Measurements from ENCODE around the gene TSPAN14. TPM values are rescaled to one million over a fixed set of nuclear protein-coding genes. Genes with fewer than 3 reads are reported as not detected.
A peak's percentile ranks its signal among the peaks of the same experiment; 100 is the strongest.
"Not testable (repeated sequence)": the region's sequence is repeated elsewhere in the genome, so short reads cannot be mapped to it uniquely, and the experiment has no call there.

The TSPAN14 gene
- total RNA-seq, 1 donor from 2014 or later = 31.3 TPM

- ATAC-seq (no peak), DNase-seq (ENCODE audit: low spot score) (no peak)
Measured at GRCh38 chr10:80518143-80518806, 64.2 kb downstream of the TSPAN14 start.

- peak; percentile 10 for ATAC-seq
- no peak for DNase-seq (ENCODE audit: low spot score)
Measured at GRCh38 chr10:80518807-80519360, 64.8 kb downstream of the TSPAN14 start.

- ATAC-seq = no peak
Measured at GRCh38 chr10:80519936-80520650, 66.0 kb downstream of the TSPAN14 start.

GRCh38 chr10:80520661-80521470, 66.8 kb downstream of the TSPAN14 start:
- ATAC-seq = no peak
- no peak for DNase-seq (ENCODE audit: low spot score)

More at GRCh38 chr10:80519936-80520650, 66.0 kb downstream of the TSPAN14 start:
- no peak for DNase-seq (ENCODE audit: low spot score)

GRCh38 chr10:80522756-80523363, 68.8 kb downstream of the TSPAN14 start:
- no peak for ATAC-seq

GRCh38 chr10:80523773-80524172, 69.7 kb downstream of the TSPAN14 start:
- DNase-seq (ENCODE audit: low spot score) (no peak), ATAC-seq (peak; percentile 23)

More at GRCh38 chr10:80522756-80523363, 68.8 kb downstream of the TSPAN14 start:
- no peak for DNase-seq (ENCODE audit: low spot score)

GRCh38 chr10:80524190-80524909, 70.2 kb downstream of the TSPAN14 start:
- ATAC-seq (peak; percentile 10), DNase-seq (ENCODE audit: low spot score) (no peak)

GRCh38 chr10:80526218-80526617, 72.1 kb downstream of the TSPAN14 start:
- ATAC-seq (no peak), DNase-seq (ENCODE audit: low spot score) (no peak)

GRCh38 chr10:80526742-80527141, 72.6 kb downstream of the TSPAN14 start:
- ATAC-seq = no peak

GRCh38 chr10:80528185-80528700, 74.1 kb downstream of the TSPAN14 start:
- no peak for DNase-seq (ENCODE audit: low spot score)
- ATAC-seq = no peak

More at GRCh38 chr10:80526742-80527141, 72.6 kb downstream of the TSPAN14 start:
- no peak for DNase-seq (ENCODE audit: low spot score)

GRCh38 chr10:80528901-80529300, 74.8 kb downstream of the TSPAN14 start:
- ATAC-seq = no peak
- DNase-seq (ENCODE audit: low spot score) = no peak

- DNase-seq (ENCODE audit: low spot score) (no peak), ATAC-seq (peak; percentile 49)
Measured at GRCh38 chr10:80529604-80530003, 75.5 kb downstream of the TSPAN14 start.

GRCh38 chr10:80530251-80530650, 76.1 kb downstream of the TSPAN14 start:
- ATAC-seq = peak; percentile 84
- DNase-seq (ENCODE audit: low spot score) = no peak

- DNase-seq (ENCODE audit: low spot score) = no peak
- no peak for ATAC-seq
Measured at GRCh38 chr10:80530816-80531215, 76.7 kb downstream of the TSPAN14 start.

GRCh38 chr10:80532571-80532970, 78.5 kb downstream of the TSPAN14 start:
- no peak for ATAC-seq
- DNase-seq (ENCODE audit: low spot score) = no peak

- DNase-seq (ENCODE audit: low spot score); ATAC-seq: not testable (repeated sequence)
Measured at GRCh38 chr10:80534059-80534458, 79.9 kb downstream of the TSPAN14 start.

- DNase-seq (ENCODE audit: low spot score) = peak; percentile 21
- not testable (repeated sequence) for ATAC-seq
Measured at GRCh38 chr10:80534646-80535045, 80.5 kb downstream of the TSPAN14 start.

GRCh38 chr10:80535671-80536360, 81.7 kb downstream of the TSPAN14 start:
- DNase-seq (ENCODE audit: low spot score) (peak; percentile 86), ATAC-seq (peak; percentile 96)

GRCh38 chr10:80536361-80536835, 82.3 kb downstream of the TSPAN14 start:
- no peak for DNase-seq (ENCODE audit: low spot score)
- ATAC-seq = peak; percentile 9

All from left lobe of liver (tissue), 2 donors.